Measurements from ENCODE around the gene ALPK3.

GRCh38 chr15:84909782-84910181 lies 92.6 kb downstream of the ALPK3 start:
- TF ChIP-seq EZH2 (IDR thresholded peaks at IDR 0.05), result no peak
- no peak for TF ChIP-seq POLR2AphosphoS5 (IDR thresholded peaks at IDR 0.05; ENCODE audit: borderline replicate concordance, low read depth, low read length)
